ENCODE results near the gene GNL2. TPM values are rescaled to one million over a fixed set of nuclear protein-coding genes. Genes with fewer than 3 reads are reported as not detected.

GNL2 gene
- 61.0 and 76.7 TPM in 2 replicates for total RNA-seq (2014; rRNA removed; shearing (Covaris generic))

DNA sequence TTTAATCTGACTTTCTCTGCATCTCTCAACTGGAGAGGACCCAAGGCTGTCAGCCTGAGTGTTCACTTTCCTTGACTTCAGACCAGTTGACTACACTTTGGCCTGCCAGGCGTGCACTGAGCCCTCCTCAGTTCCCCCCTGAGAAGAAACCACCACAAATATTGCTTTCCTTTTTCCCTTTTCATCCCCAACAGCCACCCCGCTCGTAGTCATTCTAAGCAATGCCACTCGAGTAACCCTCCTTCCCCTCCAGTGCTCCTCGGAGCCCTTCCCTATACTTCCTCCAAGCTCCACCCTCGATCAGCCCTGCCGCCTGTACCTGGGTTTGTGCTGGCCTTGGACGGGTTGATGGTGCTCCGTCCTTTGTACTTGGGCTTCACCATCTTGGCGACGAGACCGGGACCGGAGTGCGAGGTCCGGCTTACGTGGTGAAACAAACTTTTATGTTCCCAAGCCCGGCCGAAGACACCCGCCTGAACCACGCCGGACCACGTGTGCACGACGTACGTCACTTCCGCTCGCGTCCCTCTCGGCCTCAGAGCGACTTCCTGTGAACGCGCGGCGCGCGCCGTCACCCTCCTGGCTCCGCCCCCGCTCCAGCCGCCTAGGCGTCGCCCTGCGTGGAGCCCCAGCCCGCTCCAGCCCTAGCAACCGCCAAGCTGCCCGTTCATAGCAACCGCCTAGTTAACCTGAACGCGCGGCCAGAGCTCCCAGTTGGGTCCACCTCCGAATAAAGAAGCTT, at the start of gene GNL2:
GNL2 (minus strand) TSS at position 498 of the 742 bp plus-strand sequence; CDS start at position 383, 115 bp downstream.
- DNase-seq (ENCODE audit: low read depth): peak; percentile 94

GRCh38 chr1:37641059-37641458, 45.3 kb upstream of the GNL2 start:
- DNase-seq (ENCODE audit: low read depth): no peak

- DNase-seq (ENCODE audit: low read depth): no peak
Measured at GRCh38 chr1:37636435-37636834, 40.7 kb upstream of the GNL2 start.

DNA sequence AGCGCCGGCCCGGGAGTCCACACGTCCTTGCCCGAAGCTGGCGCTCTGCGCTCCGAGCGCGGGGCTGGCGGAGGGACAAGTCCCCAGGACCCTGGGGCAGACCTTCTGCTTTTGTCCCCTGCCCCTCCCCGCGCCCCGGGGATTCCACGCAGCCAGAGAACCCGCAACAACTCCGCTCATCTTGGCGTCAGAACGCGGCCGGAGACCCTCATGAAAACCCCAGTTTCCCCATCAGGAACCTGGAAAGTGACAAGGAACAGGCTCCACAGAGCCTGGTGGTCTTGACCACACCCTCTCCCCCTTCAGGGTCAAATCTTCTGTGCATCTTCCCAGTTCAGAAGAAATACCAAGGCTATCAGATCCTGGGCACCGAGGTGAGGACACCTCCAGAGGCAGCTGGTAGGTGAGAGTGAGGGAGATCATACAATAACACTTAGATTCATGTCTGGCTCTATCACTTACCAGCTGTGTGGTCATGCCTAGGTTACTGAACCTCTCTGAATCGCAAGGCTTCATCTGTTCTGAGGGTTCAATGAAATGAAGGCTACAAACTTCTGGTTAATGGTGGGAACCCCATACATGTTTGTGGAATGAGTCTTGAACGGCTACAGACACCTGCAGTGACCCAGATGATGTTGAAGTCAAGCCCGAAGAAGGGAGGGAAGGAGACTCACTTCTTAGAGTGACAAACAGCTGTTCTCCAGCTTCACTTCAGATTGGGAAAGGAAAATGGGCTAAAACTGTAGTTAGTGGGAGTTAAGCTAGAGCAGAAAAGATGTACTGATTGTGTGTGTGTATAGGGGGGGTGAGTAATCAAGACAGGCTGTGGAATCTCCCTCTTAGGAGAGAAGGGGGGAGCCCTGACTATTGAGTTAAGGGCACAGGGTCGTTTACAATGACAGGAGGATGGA, 39.5 kb upstream of the GNL2 start:
- DNase-seq (ENCODE audit: low read depth): no peak

- DNase-seq (ENCODE audit: low read depth): peak; percentile 5
Measured at GRCh38 chr1:37634244-37634991, 38.7 kb upstream of the GNL2 start, which contains the start of gene RSPO1. RSPO1 (minus strand) TSS chr1:37634892; CDS start chr1:37629661, 5,231 bp downstream.

GRCh38 chr1:37633938-37634243, 38.2 kb upstream of the GNL2 start:
- no peak for DNase-seq (ENCODE audit: low read depth)

DNA sequence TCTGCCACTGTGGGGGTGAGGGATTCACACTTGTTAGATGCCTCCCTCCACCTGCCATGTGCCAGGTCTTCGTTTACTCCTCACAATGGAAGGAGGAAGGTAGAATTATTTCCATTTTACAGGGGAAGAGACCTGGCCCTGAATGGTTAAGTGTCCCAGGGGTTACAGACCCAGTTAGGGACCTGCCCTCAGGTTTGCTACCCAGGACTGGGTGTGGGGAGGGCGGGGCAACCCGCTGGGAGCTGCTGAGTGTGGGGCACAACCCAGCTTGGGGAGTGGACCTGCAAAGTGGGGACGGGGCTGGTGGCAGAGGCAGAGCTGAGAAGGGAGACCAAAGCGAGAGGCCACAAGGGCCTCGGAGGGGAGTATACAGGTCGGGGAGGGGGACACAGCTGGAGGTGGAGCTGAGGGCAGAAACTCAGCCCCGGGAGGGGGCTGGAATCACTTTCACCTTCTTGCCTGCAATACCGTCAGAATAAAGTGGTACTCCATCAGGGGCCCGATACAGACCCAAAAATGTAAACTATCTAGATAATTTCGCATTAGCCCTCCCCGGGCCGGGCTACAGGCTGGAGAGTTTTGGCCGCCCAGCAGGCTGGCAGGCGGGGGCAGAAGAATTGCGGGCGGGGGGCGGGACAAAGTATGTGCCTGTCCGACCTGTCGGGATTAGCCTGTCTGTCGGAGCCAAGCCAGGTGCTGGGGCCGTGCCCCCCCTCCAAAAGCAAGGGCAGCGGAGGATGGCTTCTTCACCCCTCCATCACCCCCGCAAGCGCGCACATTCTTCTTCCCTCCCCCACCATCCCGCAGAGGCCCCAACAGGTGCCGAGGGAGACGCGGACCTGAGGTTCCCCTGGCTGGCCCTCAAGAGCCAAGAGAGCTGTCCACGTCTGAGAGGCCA, 37.6 kb upstream of the GNL2 start:
- no peak for DNase-seq (ENCODE audit: low read depth)

- DNase-seq (ENCODE audit: low read depth): no peak
Measured at GRCh38 chr1:37631036-37631435, 35.3 kb upstream of the GNL2 start.

DNA sequence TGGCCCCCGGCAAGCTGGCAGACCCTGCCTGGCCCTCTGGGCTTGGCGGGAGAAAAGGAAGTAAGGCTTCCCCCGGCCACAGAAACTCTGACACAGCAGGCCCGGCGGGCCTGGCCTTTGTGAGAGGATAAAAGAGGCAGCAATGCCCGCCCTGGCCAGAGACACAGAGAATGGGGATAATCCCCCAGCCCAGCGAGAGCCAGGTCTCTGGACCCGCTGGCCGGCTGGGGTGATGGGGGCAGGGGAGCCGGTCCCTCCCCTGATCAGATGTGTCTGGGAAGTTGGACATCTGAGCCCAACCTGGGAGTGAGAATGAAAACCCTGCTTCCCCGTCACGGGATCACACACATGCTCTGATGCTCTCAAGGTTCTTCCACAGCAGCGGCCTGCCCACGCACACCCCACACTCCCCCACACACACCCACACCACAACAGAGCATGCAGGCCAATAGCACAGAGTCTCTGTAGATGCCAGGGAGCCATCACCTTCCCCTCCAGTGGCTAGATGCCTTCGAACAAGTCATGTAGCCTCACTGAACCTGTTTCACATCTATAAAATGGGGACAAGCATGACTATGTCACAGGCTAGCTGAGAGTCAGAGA, 34.8 kb upstream of the GNL2 start:
- DNase-seq (ENCODE audit: low read depth): no peak

DNA sequence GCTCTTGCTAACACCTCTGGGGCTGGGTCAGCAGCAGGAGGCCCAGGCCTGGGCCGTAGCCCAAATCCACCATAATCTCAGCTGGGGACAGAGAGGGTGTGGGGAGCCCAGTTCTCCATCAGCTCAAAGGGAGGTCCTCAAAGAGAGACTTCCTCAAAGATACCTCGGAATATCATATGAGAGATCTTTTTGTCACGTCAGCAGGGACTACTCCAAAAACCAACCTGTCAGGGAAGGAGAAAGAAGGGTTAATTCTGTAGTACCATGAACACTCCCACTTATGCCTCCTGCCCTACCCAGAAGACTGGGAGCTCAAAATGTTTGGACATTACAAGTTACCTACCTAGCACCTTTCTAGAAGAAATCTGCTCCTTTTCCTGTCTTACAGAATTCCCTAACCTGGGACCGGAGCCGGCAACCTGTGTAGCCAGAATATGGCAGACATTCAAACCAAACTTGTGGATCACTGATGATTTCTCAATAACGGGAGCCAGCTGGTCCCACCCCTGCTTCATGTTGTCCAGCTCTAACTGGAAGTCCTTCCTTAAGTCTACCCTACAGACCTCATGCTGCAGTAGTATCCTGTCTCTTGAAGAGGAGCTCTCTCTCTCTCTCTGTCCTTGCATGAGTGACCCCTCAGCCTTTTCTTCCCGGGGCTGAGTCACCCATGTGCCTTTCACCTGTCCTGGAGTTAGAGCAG, 34.1 kb upstream of the GNL2 start:
- DNase-seq (ENCODE audit: low read depth): no peak

- DNase-seq (ENCODE audit: low read depth): no peak
Measured at GRCh38 chr1:37629008-37629407, 33.3 kb upstream of the GNL2 start.

DNA sequence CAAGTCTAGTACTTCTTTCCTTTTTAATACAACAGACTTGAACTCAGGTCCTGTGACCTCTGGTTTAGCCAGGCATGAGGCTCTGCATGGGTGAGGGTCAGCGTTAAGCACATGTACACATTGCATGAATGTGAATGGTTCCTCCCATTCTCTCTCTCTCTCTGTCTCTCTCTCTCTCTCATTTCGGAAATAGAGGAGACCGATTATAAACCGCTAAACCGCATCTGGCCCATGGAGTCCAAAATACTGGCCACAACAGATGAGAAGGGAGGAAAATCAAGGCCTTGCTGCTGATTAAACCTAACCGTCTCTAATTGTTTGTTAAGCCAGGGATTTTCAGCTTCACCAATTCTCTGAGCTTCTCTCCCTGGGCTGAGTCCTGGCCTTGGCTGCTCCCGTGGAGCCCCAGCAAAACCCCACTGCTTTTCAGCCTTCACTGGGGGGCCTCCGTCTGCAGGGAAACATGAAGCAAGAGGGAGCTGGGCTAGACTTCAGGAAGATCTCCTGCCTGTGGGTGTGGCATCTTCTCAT, 32.4 kb upstream of the GNL2 start:
- peak; percentile 62 for DNase-seq (ENCODE audit: low read depth)

GRCh38 chr1:37622131-37622530, 26.4 kb upstream of the GNL2 start:
- no peak for DNase-seq (ENCODE audit: low read depth)

DNA sequence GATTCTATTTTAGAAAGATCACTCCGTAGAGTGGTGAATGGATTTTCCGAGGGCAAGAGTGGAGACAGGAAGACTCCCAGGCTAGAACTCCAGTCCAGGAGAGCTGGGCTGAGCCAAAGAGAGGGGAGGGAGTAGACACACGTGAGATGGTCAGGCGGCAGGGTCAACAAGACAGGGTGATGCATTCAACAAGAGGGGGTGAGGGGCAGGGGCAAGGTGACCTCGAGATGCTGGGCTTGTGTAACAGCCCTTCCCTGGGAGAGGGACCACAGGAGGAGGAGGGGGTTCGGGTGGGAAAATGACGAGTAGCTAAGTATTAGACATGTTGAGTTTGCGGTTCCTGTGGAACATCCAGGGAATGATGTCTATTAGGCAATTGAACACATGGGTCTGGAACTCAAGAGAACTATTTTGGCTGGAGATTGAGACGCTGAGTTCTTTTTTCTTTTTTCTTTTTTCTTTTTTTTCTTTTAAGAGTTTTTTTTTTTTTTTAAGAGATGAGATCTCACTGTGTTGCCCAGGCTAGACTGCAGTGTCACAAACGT, 25.7 kb upstream of the GNL2 start:
- DNase-seq (ENCODE audit: low read depth): no peak

DNA sequence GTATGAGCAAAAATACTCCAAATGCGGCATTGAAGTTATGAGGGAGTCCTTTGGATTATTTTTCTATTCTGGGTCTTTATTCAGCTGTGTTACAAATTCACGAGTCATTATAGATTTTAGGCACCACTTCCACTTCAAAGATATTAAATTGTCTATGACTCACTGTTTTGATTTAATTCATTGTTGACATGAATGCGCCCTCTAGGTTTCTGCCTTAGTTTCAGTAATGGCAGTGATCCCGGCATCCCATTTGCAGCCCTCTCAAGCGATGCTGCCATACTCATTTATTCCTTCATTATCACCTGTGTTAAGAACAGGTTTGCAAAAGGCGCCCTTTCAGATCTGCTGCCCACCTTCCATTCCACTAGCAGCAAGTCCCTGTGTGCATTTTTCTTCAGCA, 25.0 kb upstream of the GNL2 start:
- DNase-seq (ENCODE audit: low read depth): no peak

DNA sequence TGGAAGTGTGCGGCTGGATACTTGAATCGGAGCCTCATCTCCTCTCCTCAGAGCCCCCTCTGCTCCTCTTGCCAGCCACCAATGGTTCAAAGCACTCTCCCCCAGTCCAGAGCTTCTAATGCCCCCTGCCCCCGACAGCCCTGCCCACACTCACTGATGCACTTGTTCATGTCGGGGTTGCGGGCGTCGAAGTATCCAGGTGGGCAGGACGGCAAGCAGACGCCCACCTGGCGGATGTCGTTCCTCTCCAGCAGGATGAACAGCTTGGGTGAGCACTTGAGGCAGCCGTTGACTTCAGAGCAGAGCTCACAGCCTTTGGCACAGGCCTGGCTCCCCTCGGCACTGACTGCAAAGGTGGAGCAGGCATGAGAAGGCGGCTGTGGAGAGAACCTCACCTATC, 20.6 kb upstream of the GNL2 start:
- no peak for DNase-seq (ENCODE audit: low read depth)

DNA sequence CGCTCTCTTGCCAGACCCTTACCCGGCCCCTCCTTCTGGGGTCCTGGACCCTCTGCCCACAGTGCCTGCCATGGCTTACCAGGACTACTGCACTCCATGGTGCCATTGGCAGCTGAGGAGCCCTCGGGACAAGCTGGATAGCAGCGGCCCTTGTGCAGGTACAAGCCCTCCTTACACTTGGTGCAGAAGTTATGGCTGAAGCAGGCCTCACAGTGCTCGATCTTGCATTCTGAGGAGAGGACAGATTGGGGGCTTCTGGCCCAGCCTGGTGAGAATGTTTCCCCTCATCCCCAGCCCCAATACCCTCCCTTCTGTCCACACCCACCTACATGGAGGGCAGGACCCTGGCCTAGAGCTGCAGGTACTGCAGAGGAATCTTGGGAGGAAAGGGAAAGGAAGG, 18.4 kb upstream of the GNL2 start:
- no peak for DNase-seq (ENCODE audit: low read depth)

- no peak for DNase-seq (ENCODE audit: low read depth)
Measured at GRCh38 chr1:37612186-37612585, 16.4 kb upstream of the GNL2 start.

GRCh38 chr1:37609994-37610393, 14.3 kb upstream of the GNL2 start:
- no peak for DNase-seq (ENCODE audit: low read depth)

- DNase-seq (ENCODE audit: low read depth): no peak
Measured at GRCh38 chr1:37609002-37609401, 13.3 kb upstream of the GNL2 start.
